Activated CD8-positive, alpha-beta memory T cell treated with anti-CD3 and anti-CD28 coated beads, Interleukin-2, amount 50 U/mL, for 1 hour (primary cell): Measurements from ENCODE around the gene JUNB.

Experiments
- DNase-seq: peaks from one replicate; pipeline ENCODE4 v3.0.0-alpha.2; 2020; ENCODE audit errors: extremely low read depth

Gene JUNB

GRCh38 chr19:12791345-12792050 is at the start of gene JUNB:
TSS of gene JUNB (plus strand) at chr19:12791486. CDS start at chr19:12791772, 286 bp downstream.
- DNase-seq = peak; percentile 95

- no peak for DNase-seq
These were observed 46.0 kb upstream of the JUNB start for GRCh38 chr19:12745166-12745897.

DNA sequence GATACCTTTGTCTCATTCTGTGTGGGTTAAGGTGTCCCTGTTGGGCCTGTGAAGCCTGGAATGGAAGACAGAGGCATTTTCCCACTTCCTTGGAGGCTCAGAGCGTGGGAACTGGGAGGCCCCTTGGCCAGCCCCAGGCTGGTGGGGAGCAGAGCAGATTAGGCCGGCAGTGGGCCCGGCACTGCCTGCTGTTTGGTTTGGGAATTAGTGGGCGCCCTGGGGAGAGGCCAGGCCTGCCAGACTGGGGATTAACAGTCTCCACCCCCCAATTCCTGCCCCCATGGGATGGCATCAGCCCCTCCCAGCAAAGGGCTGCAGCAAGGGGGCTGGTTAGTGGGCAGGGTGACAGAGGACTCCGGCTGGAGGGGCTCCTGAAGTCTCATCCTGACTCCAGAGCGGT is 42.8 kb upstream of the JUNB start:
- DNase-seq = no peak

DNA sequence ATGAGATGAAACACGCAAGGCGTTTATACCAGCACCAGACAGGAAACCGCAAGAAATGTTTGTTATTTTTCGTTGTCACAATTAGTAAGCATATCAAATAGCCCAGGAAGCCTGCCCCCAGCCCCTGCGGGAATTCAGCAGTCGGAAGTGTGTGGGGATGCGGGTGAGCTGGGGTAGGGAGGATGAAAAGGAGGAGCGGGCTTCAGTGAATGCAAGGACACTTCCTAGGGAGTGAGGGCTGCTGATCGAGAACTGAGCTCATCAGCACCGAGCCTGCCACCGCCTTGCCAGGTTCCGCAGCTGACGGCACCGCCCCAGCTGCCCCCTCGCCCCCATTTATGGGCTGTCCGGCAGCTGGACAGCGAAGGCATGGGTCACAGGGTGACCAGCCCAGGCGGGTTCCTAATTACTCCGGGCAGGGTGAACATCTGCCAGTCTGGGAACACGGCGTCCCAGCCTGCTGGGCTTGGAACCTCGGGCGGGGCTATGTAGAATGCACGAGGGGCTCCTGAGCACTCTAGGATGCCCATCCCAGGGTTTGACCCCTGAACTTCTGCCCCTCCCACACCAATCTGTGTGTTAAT is 41.3 kb upstream of the JUNB start:
- no peak for DNase-seq

DNA sequence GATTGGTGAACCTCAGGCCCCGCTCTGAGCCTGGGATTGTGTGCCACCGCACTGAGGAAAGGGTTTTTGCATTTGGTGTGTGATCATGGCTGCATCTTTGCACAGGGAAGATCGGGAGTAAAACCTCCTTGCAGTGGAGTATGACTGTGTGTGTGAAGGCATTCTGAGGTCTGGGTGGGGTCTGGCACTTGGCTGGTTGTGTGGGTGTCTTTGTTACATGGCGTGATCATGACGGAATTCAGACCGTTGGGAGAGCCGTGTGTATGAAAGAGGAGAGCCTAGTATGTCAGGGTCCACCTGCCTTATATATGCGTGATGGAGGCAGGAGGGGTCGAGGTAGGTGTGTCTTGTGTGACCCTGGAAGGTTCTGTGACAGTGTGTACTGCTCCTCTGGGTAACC is 40.4 kb upstream of the JUNB start:
- no peak for DNase-seq

DNA sequence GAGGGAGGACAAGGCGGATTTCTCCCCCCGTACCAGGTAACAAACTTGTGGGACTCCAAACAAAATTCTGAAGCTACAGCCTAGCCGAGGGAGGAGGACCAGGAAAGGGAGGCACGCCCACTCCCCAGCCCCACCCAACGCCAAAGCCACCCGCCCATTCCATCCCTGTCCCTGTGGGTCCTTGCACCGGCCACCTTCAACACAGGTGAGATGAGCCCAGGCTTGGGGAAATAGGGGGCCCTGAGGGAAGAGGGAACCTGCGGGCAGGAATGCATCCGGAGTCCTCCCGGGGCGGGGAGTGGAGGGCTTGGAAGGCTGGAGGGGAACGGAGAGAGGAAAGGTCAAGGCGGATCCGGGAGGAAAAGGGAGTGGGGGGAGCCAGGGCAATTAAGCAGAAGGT is 39.7 kb upstream of the JUNB start, which contains the start of gene BEST2:
Gene BEST2, plus strand, starts transcription at position 157 of the 400 bp plus-strand sequence. CDS start 802 bp downstream, outside the sequence.
- DNase-seq = no peak

DNA sequence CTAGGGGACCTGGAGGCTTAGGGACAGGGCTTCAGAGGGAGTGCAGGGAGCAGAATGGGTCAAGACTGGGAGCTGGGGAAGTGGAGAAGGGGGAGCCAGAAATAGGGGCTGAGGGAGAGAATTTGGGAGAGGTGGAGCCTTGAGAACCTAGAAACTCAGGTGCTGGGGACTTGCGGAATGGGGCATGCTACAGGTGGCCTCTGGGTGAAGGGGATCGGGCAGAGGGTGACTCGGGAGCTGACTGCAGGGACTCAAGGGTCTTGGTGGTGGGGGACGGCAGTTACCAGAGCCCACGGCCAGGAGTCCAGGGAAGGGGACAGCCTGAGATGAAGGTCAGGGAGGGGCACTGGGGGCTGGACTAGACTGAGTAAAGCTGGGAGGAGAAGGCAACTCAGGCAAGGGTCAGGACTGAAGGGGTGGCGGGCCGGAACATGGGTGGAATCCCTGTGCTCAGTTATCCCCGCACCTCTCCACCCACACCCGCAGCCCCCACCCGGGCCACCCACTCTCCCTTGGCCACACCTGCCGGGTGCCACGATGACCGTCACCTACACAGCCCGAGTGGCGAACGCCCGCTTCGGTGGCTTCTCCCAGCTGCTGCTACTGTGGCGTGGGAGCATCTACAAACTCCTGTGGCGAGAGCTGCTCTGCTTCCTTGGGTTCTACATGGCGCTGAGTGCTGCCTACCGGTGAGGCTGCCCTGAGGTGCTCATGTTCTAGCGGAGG is 39.1 kb upstream of the JUNB start:
- no peak for DNase-seq

DNA sequence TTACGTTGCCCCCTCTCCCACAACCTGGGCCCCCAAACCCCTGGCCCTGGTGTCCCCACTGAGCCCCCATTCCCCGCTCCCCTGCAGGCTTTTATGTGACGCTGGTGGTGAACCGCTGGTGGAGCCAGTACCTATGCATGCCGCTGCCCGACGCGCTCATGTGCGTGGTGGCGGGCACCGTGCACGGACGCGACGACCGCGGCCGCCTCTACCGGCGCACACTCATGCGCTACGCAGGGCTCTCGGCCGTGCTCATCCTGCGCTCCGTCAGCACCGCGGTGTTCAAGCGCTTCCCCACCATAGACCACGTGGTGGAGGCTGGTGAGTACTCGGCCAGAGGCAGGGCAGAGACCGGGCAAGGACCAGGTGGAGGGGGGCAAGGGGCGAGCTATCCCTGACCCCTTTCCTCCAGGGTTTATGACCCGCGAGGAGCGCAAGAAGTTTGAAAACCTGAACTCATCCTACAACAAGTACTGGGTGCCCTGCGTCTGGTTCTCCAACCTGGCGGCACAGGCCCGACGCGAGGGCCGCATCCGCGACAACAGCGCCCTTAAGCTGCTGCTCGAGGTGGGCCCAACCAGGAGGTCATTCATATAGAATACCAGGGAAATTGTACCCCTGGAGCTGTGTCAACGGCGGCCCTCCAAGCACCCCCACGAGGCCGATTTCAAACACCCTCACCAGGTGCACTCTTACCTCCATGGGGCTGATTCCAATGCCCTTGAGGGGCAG is 36.7 kb upstream of the JUNB start:
- no peak for DNase-seq

GRCh38 chr19:12756150-12756883 is 35.0 kb upstream of the JUNB start:
- DNase-seq = no peak

DNA sequence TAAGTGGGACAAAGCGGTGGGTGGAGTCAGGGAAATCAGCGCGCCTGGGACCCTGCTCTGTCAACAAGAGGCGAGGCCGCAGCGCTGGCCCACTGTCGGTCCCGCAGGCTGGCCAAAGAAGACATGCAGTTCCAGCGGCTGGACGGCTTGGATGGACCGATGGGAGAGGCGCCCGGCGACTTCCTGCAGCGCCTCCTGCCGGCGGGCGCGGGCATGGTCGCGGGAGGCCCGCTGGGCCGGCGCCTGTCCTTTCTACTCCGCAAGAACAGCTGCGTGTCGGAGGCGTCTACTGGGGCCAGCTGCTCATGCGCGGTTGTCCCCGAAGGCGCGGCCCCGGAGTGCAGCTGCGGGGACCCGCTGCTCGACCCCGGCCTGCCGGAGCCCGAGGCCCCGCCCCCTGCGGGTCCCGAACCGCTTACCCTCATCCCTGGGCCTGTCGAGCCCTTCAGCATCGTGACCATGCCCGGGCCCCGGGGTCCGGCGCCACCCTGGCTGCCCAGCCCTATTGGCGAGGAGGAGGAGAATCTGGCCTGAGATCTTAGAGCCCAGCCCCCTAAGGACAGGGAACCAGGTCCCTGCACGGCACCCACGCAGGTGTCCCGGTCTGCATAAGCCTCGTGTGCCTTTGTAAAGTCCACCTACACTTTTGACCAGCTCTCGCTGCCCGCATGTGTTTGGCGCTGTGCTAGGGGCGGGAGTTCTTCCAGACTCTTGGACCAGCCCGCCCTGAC is 33.6 kb upstream of the JUNB start:
- no peak for DNase-seq

DNA sequence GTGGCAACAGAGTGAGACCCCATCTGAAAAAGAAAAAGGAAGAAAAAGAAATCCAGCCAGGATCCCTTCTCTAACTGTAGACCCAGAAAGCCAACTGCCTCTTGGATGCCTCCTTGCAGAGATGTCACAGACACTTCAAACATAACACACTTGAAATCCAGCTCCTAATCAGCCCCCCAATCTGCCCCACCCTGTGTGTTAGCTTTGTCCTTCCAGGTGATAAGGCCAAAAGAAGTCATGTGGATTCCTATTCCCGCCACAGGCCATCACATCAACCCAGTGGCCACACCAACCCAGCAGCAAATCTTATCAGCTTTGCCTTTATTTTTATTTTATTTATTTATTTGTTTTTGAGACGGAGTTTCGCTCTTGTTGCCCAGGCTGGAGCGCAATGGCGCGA is 31.6 kb upstream of the JUNB start:
- DNase-seq = no peak

GRCh38 chr19:12763100-12763499 is 28.2 kb upstream of the JUNB start:
- DNase-seq = no peak

DNA sequence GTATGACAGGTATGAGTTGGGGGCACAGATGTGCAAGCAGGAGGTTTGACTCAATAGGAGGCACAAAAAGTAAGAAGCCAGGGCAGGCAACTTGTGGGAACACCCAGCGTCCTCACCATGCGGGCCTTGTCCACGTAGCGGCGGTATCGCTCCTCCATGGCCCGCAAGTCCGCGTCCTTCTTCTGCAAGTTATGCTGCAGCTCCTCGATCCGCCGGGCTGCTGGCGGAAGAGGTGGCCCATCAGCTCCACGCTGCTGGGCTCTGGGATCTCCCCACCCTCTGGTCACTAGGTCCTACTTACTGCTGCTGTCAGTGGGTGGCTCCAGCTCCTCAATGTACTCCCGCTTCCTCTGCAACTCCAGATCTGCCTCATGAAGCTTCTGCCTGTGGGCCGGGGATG is 26.6 kb upstream of the JUNB start:
- no peak for DNase-seq

GRCh38 chr19:12766051-12766521 is 25.2 kb upstream of the JUNB start:
- DNase-seq = no peak

DNA sequence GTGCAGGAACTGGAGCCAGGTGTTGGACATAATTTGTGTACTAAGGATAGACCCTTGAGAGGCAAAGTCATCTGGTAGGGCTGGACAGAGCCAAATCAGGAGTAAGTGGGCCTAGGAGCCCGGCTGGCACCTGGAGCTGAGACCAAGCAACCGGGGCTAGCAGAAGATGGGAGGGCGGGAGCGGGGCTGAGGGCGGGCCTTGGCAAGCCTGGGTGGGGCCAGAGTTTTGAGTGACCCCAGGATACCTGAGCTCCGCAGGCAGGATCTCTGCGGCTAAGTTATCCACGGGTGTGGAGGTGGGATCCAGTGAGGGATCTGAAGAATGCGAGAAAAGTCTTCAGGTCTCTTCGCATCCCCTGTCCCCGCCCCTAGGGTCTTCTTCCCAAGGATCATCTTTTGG is 24.1 kb upstream of the JUNB start:
- no peak for DNase-seq

GRCh38 chr19:12767666-12768065 is 23.6 kb upstream of the JUNB start:
- no peak for DNase-seq

- DNase-seq = no peak
These were observed 21.6 kb upstream of the JUNB start for GRCh38 chr19:12769689-12770088.

DNA sequence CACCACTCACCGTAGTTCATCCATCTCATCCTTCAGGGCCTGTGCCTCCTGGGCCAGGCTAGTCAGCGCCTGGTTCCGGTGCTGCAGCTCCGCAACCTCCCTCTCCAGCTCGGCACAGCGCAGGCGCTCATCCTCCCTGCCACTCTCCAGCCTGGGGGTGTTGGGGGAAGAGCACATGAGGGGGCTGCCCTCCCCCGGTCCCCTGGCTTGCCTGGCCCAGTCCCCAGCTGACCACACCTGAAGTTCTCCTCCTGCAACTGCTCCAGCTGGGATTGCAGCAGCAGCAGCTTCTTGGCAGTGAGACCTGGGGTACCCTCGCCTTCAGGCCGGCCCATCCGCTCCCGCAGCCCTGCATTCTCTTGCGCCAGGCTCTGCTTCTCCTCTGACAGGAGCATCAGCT is 20.4 kb upstream of the JUNB start:
- no peak for DNase-seq

- no peak for DNase-seq
These were observed 19.0 kb upstream of the JUNB start for GRCh38 chr19:12772323-12772722.

GRCh38 chr19:12773571-12773970 is 17.7 kb upstream of the JUNB start:
- no peak for DNase-seq
